ENCODE measurements around the gene ELMOD3. TPM values are rescaled to one million over a fixed set of nuclear protein-coding genes. Genes with fewer than 3 reads are reported as not detected.

The ELMOD3 gene
- total RNA-seq, 1 donor from 2014 or later: 13.2 TPM

- H3K36me3 ChIP-seq (ENCODE audit: control insufficient read depth, insufficient read depth, low read length): peaks cover 48% of the 10 kb centered on the region
- DNase-seq (ENCODE audit: low read depth): no peak
Observed at GRCh38 chr2:85394261-85394681, 39.7 kb downstream of the ELMOD3 start.

GRCh38 chr2:85394976-85395375, 40.4 kb downstream of the ELMOD3 start:
- FAIRE-seq (no peak), DNase-seq (ENCODE audit: low read depth) (no peak)
- Histone ChIP-seq H3K36me3 (ENCODE audit: control insufficient read depth, insufficient read depth, low read length) (peaks cover 44% of the 10 kb centered on the region), H3K27me3 (ENCODE audit: control insufficient read depth, insufficient read depth, low read length) (no peaks in the 10 kb centered on the region), H3K4me3 (ENCODE audit: low read depth, low read length) (no peak overlapping the region)
- TF ChIP-seq, protein P1, sequence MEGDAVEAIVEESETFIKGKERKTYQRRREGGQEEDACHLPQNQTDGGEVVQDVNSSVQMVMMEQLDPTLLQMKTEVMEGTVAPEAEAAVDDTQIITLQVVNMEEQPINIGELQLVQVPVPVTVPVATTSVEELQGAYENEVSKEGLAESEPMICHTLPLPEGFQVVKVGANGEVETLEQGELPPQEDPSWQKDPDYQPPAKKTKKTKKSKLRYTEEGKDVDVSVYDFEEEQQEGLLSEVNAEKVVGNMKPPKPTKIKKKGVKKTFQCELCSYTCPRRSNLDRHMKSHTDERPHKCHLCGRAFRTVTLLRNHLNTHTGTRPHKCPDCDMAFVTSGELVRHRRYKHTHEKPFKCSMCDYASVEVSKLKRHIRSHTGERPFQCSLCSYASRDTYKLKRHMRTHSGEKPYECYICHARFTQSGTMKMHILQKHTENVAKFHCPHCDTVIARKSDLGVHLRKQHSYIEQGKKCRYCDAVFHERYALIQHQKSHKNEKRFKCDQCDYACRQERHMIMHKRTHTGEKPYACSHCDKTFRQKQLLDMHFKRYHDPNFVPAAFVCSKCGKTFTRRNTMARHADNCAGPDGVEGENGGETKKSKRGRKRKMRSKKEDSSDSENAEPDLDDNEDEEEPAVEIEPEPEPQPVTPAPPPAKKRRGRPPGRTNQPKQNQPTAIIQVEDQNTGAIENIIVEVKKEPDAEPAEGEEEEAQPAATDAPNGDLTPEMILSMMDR (IDR thresholded peaks at IDR 0.05; ENCODE audit: insufficient read depth, low read length, severe bottlenecking): no peak

More at GRCh38 chr2:85394261-85394681, 39.7 kb downstream of the ELMOD3 start:
- no peaks in the 10 kb centered on the region for H3K27me3 ChIP-seq (ENCODE audit: control insufficient read depth, insufficient read depth, low read length)
- FAIRE-seq: no peak
- TF ChIP-seq, protein P1 (IDR thresholded peaks at IDR 0.05; ENCODE audit: insufficient read depth, low read length, severe bottlenecking): no peak
- no peak overlapping the region for H3K4me3 ChIP-seq (ENCODE audit: low read depth, low read length)

DNA sequence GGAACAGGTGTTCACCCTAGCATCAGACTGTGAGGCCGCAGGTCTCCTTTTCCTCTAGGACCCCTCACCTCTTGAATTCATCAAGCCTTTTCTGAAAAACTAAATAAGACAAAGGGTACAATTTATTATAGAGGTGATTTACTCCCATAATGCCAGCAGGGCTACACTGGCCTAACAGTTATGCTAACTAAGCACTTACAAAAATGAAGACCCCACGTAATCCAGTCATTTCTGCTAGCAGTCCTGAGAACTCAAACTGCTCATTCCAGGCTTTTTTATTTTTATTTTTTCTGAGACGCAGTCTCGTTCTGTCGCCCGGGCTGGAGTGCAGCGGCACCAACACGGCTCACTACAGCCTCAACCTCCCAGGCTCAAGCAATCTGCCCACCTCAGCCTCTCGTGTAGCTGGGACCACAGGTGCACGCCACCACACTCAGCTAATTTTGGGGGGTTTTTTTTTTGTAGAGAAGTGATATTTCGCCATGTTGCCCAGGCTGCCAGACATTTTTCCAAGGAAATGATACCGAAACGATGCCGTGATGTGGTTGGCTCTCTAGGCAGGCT, 41.4 kb downstream of the ELMOD3 start:
- H3K36me3 ChIP-seq (ENCODE audit: control insufficient read depth, insufficient read depth, low read length): peaks cover 45% of the 10 kb centered on the region
- TF ChIP-seq, protein P1 (IDR thresholded peaks at IDR 0.05; ENCODE audit: insufficient read depth, low read length, severe bottlenecking): no peak
- no peak for FAIRE-seq
- no peak for DNase-seq (ENCODE audit: low read depth)
- H3K27me3 ChIP-seq (ENCODE audit: control insufficient read depth, insufficient read depth, low read length): no peaks in the 10 kb centered on the region
- no peak overlapping the region for H3K4me3 ChIP-seq (ENCODE audit: low read depth, low read length)

DNA sequence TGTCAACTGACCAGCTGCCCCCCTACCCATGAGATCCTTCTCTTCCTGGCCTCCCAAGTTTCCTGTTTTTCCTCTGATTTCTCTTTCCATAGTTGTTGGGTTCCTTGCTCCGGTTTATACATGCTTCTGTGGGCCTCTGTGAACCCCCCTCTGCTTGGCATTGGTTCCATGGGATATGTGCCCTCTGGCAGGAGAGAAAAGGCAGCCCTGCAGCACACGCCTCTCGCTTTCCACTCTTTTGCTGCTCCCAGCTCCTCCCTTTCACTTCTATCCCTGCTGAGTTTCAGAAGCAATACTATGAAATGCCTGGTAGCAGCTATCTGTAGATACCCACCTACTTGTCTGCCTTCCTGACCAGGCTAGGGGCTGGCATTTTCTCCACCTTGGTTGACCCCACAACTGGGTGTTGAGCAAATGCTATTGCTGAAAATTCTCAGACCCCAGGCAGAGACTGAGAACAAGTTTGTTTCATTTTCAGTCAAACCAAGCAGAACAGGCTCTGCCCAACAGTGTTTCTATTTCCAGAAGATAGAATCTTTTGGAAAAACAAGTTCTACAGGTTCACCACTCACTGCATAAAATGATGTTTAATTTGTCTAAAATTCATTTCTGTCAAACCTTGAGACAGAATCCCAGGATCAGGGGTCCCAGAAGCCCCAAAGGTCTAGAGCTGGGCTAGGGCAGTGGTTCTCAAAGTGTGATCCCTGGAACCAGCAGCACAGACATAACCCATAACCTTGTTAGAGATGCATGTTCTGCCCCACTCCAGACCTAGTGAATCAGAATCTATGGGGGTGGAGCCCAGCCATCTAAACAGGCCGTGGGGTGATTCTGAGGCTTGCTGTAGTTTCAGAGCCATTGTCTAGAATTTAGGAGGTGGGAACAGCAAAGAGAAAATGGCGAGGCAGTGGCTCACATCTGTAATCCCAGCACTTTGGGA, 42.2 kb downstream of the ELMOD3 start:
- no peaks in the 10 kb centered on the region for H3K27me3 ChIP-seq (ENCODE audit: control insufficient read depth, insufficient read depth, low read length)
- H3K4me3 ChIP-seq (ENCODE audit: low read depth, low read length): no peak overlapping the region
- TF ChIP-seq, protein P1 (IDR thresholded peaks at IDR 0.05; ENCODE audit: insufficient read depth, low read length, severe bottlenecking): no peak
- FAIRE-seq (peak; percentile 18), DNase-seq (ENCODE audit: low read depth) (no peak)
- peaks cover 51% of the 10 kb centered on the region for H3K36me3 ChIP-seq (ENCODE audit: control insufficient read depth, insufficient read depth, low read length)

GRCh38 chr2:85397925-85398331, 43.4 kb downstream of the ELMOD3 start:
- H3K4me3 ChIP-seq (ENCODE audit: low read depth, low read length): no peak overlapping the region
- H3K27me3 ChIP-seq (ENCODE audit: control insufficient read depth, insufficient read depth, low read length): no peaks in the 10 kb centered on the region
- TF ChIP-seq, protein P1 (IDR thresholded peaks at IDR 0.05; ENCODE audit: insufficient read depth, low read length, severe bottlenecking): no peak
- peaks cover 52% of the 10 kb centered on the region for H3K36me3 ChIP-seq (ENCODE audit: control insufficient read depth, insufficient read depth, low read length)
- no peak for FAIRE-seq
- no peak for DNase-seq (ENCODE audit: low read depth)
